Left ventricle myocardium superior (tissue), 1 donor: Measurements from ENCODE around the gene PLCB2. TPM values are rescaled to one million over a fixed set of nuclear protein-coding genes. Genes with fewer than 3 reads are reported as not detected.

Experiments
- ATAC-seq: fragments of 200-7000 bp; cut with Tn5 transposase; one replicate; pipeline ENCODE4 v1.9.1; 2020; ENCODE audit warnings: mild to moderate bottlenecking, moderate library complexity
- DNase-seq: peaks from one replicate; pipeline ENCODE4 v3.0.0-alpha.2; 2020
- intact Hi-C: fragments of 100-400 bp; cut with micrococcal nuclease; formaldehyde crosslinking; loops from one replicate; pipeline ENCODE4 v1.11.0; 2022
- total RNA-seq: library from RNA; stranded (reverse); fragmentation: NEBNext Ultra II Directional; extraction: Animal tissue kit (Norgen Biotek cat#: 25700); gene quantifications from one replicate; pipeline ENCODE4 v1.2.1, GENCODE V29; 2021
- donor health status: DM: no; HTN: yes; CAD: no; lungs with severe emphysema.

The PLCB2 gene
- total RNA-seq, 1 donor from 2014 or later: 7.5 TPM

DNA sequence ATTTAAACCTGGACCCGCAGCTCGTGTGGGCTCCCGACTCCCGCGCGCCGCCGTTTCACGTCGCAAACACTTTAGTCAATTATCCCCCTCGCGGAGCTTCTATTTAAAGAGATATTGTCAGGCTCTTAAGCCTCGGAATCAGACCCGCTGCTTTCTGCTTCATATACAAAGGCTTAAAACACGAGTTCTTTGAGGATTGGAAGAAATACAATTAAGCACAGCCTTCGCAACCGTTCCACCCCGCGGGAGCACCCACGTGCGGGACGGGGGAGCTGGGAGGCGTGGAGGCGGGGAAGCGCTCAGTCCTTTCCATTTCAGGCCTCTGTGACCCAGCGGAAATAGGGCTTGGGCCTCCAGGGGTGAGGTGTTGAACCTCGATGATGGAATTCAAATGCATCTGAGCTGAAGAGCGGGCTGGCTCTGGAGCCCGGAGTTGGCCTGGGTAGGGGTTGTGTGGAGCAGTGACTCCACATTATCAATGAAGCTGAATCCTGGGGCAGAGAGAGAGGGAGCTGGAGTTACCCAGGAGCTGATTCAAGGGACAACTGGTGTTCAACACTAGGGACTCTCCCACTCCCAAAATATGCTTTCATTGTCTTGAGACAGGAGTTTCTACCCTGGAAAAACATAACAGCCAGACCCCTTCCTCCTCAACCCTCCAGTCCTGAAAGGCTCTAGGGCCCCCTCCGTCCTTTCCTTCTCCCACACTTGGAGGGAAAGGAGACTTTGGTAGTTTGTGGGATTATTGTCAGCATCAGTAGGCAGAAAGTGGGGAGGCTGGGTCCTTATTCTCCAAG lies 27.3 kb downstream of the PLCB2 start:
- no peak for DNase-seq
- no peak for ATAC-seq
- intact Hi-C loops: loop anchor here (10.0 kb wide), 1 partner anchor 144 kb away; no protein-coding TSS in a partner anchor

DNA sequence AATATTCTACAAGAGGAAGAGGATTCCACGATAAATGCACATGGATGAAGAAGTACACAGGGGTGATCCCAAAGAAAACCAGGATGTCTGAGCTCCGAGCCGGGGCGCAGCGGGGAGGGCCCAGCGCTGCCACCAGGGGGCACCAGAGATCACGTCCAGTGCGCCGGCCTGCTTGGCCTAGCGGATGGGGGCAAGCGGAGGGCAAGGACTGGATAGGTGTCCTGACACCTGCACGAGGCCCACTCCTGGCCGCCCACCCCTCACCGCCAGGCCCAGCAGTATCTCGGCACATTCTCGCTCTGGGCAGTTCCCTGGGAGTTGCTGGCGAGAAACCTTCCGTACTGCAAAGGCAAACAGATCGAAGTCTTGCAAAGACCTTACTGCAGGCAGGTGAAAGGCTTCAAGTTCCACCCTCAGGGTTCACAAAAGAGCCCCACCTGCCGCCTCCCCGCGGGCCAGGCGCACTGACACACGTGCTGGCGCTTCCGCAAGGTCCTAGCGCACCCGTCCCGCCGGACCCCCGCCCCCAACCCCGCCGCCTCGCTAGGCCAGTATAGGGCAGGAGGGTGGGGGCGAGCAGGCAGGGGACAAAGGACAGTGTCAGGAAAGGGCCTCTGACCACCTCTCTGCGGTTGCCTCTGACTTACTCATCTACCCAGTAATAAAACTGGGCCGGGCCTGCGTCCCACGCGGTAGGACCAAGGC lies 28.1 kb downstream of the PLCB2 start:
- ATAC-seq: peak; percentile 67

DNA sequence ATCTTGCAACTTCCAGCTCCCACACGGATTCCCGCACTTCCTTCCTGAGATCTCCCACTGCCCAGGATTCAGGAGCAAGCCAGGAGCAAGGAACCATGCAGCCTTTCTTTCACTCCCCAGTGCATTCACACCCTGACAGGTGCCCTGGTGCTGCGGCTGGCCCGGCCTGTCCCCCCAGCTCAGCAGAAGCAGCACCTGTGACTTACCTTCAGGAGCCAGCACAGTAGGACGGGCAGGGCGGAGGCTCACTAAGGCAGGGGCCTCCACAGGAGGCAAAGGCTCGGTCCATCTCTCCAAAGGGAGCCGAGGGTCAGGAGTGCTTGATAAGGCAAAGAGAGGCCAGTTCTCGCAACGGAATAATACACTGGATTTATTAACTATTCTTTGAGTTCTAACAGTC lies 29.7 kb downstream of the PLCB2 start:
- ATAC-seq (no peak), DNase-seq (no peak)
- intact Hi-C loops: no loop called here

More for the DNA sequence above, 28.1 kb downstream of the PLCB2 start:
- DNase-seq: peak; percentile 86
- intact Hi-C loops: loop anchor here (10.0 kb wide), 1 partner anchor 145 kb away; no protein-coding TSS in a partner anchor

- intact Hi-C loops: no loop called here
- no peak for DNase-seq
- no peak for ATAC-seq
These were observed 30.3 kb downstream of the PLCB2 start for GRCh38 chr15:40277471-40277870.

- ATAC-seq (no peak), DNase-seq (no peak)
- intact Hi-C loops: no loop called here
These were observed 30.8 kb downstream of the PLCB2 start for GRCh38 chr15:40276927-40277326.

DNA sequence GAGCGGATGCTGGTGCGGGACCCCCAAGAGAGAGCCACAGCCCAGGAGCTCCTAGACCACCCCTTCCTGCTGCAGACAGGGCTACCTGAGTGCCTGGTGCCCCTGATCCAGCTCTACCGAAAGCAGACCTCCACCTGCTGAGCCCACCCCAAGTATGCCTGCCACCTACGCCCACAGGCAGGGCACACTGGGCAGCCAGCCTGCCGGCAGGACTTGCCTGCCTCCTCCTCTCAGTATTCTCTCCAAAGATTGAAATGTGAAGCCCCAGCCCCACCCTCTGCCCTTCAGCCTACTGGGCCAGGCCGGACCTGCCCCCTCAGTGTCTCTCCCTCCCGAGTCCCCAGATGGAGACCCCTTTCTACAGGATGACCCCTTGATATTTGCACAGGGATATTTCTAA lies 31.8 kb downstream of the PLCB2 start:
- ATAC-seq: no peak
- DNase-seq: no peak
- intact Hi-C loops: loop anchor here (2.0 kb wide), 1 partner anchor 59 kb away; no protein-coding TSS in a partner anchor

GRCh38 chr15:40275523-40275922 lies 32.2 kb downstream of the PLCB2 start:
- intact Hi-C loops: loop anchor here (2.0 kb wide), 1 partner anchor 59 kb away; no protein-coding TSS in a partner anchor
- no peak for DNase-seq
- no peak for ATAC-seq

GRCh38 chr15:40274350-40275274 lies 33.1 kb downstream of the PLCB2 start:
- ATAC-seq: peak; percentile 55
- peak; percentile 89 for DNase-seq
- intact Hi-C loops: loop anchor here (2.0 kb wide), 1 partner anchor 58 kb away; no protein-coding TSS in a partner anchor

DNA sequence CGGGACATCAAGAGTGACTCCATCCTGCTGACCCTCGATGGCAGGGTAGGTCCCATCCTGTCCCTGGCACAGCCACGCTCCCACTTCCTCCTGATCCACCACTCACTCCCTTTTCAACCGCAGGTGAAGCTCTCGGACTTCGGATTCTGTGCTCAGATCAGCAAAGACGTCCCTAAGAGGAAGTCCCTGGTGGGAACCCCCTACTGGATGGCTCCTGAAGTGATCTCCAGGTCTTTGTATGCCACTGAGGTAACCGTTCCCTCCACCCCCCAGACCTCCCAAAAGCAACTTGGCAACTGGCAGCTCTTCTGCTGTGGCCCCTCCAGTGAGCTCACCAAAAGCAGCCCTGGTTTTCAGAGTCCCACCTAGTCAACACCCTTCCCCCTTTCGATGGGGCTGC lies 34.3 kb downstream of the PLCB2 start:
- intact Hi-C loops: no loop called here
- DNase-seq (no peak), ATAC-seq (no peak)

- ATAC-seq: no peak
- no peak for DNase-seq
- intact Hi-C loops: no loop called here
These were observed 35.2 kb downstream of the PLCB2 start for GRCh38 chr15:40272485-40273056.

DNA sequence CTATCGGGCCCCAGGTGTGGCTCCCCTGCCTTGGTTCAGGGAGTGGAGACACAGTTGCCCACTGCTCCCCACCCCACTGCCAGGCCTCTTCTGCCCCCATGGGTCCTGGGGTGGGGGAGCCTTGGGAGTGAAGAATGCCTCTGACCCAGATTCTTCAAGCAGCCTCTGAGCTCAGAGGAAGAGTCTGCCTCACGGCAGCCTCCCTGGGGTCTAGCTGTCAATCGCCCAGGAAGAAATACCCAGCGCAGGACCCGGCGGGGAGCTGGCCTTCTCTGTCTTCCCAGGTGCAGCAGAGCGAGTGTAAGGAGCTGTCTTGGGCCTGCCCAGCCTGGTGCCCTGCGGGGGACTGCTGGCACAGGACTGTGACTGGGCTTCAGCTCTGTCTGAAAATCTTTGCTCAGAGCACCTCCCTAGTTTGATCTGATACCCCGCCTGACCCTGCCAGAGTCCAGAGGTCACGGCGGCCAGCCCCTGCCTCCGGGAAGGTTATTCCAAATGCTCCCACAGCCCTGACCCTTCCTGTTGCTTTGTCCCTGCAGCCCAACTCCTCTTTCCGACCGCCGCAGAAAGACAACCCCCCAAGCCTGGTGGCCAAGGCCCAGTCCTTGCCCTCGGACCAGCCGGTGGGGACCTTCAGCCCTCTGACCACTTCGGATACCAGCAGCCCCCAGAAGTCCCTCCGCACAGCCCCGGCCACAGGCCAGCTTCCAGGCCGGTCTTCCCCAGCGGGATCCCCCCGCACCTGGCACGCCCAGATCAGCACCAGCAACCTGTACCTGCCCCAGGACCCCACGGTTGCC lies 35.9 kb downstream of the PLCB2 start:
- intact Hi-C loops: no loop called here
- DNase-seq (no peak), ATAC-seq (no peak)

DNA sequence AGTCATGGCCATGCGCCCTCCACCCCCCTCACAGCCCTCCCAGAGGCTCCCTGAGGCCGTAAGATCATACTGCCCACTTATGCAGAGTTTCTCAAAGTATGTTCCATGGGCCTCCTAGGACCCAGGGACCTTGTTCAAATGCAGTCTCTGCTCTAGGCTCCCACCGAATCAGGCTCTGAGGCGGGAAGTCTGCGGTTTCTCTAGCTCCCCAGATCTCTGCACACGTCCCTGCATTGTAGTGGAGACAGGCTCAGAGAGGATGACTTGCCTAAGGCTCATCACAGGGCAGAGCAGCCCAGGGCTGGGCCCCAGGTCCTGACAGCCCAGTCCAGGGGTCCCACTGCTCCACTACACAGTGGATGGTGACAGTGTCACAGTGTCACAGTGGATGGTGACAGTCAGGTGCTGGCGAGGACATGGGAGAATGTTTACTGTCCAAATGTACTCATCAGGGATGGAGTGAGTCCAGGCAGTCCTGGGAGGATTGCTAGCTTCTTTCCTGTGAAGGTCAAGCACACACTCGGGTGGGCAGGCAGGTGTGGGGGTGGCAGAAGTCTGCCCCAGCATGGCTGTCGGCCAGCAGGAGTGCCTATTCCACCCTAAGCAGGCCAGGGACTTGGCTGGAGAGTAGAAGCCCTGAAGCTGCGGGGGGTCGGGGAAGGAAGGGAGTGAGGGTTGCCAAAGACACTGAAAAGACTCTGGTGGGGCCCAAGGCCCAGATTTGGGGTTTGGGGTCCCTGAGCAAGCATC lies 37.3 kb downstream of the PLCB2 start:
- no peak for ATAC-seq
- no peak for DNase-seq
- intact Hi-C loops: no loop called here

GRCh38 chr15:40269604-40270003 lies 38.1 kb downstream of the PLCB2 start:
- ATAC-seq (no peak), DNase-seq (no peak)
- intact Hi-C loops: loop anchor here (2.0 kb wide), 1 partner anchor 75 kb away; no protein-coding TSS in a partner anchor

GRCh38 chr15:40267670-40268069 lies 40.1 kb downstream of the PLCB2 start:
- ATAC-seq (no peak), DNase-seq (no peak)
- intact Hi-C loops: loop anchor here (2.0 kb wide), 1 partner anchor 73 kb away; no protein-coding TSS in a partner anchor

GRCh38 chr15:40266828-40267304 lies 40.9 kb downstream of the PLCB2 start:
- ATAC-seq (peak; percentile 45), DNase-seq (no peak)
- intact Hi-C loops: no loop called here

DNA sequence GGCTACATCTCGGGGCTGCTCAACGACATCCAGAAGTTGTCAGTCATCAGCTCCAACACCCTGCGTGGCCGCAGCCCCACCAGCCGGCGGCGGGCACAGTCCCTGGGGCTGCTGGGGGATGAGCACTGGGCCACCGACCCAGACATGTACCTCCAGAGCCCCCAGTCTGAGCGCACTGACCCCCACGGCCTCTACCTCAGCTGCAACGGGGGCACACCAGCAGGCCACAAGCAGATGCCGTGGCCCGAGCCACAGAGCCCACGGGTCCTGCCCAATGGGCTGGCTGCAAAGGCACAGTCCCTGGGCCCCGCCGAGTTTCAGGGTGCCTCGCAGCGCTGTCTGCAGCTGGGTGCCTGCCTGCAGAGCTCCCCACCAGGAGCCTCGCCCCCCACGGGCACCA lies 41.9 kb downstream of the PLCB2 start:
- intact Hi-C loops: no loop called here
- ATAC-seq (no peak), DNase-seq (no peak)

- intact Hi-C loops: no loop called here
- no peak for ATAC-seq
These were observed 42.4 kb downstream of the PLCB2 start for GRCh38 chr15:40265355-40265754.

More at GRCh38 chr15:40265355-40265754, 42.4 kb downstream of the PLCB2 start:
- DNase-seq: no peak
